Hematopoietic multipotent progenitor cell treated with erythropoietin and hydrocortisone succinate and interleukin-3 and kit ligand, for 15 days (in vitro differentiated cells): ENCODE measurements around the gene NEXN.

ENCODE experiments used
- DNase-seq: peaks from one replicate; pipeline ENCODE4 v3.0.0-alpha.2; 2015; ENCODE audit warnings: low spot score

Gene NEXN

GRCh38 chr1:77888081-77888780 is at the start of gene NEXN:
TSS of gene NEXN (plus strand) at chr1:77888624. CDS start at chr1:77916107, 27,483 bp downstream.
- DNase-seq: no peak

DNA sequence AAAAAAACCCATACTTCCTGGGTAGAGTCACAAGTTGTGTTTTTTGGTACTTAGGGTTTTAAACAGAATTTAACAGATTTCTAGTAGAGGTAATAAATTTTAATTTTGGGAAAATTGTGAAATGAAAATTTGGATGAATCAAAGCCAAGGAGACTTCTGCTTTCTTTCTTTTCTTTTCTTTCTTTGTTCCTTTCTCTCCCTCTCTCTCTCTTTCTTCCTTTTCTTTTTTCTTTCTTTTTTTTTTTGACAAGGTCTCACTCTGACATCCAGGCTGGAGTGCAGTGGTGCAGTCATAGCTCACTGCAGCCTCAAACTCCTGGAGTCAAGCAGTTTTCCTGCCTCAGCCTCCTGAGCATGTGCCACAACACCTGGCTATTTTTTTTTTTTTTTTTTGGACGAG is 46.9 kb upstream of the NEXN start:
- no peak for DNase-seq

- DNase-seq: no peak
Measured at GRCh38 chr1:77845951-77846350, 42.5 kb upstream of the NEXN start.

GRCh38 chr1:77846966-77847365 is 41.5 kb upstream of the NEXN start:
- DNase-seq: no peak

GRCh38 chr1:77847621-77848080 is 40.8 kb upstream of the NEXN start:
- DNase-seq: no peak

DNA sequence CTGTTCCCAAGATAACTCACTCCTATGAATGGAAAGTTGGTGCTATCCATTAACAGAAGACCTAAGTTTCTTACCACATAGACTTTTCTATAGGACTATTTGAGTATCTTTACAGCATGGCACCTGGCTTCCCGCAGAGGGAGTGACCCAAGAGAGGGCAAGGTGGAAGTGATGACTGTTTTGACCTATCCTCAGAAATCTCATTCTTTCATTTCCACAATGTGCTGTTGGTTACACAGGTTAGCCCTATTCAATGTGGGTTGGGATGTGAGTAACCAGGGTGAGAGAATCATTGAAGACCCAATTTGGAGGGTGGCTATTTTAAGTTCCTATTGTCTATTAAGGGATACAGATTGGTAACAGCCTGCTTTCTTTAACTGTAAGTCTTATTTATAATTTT is 38.3 kb upstream of the NEXN start:
- no peak for DNase-seq

GRCh38 chr1:77857552-77857951 is 30.9 kb upstream of the NEXN start:
- DNase-seq: no peak

GRCh38 chr1:77858725-77859124 is 29.7 kb upstream of the NEXN start:
- no peak for DNase-seq

GRCh38 chr1:77859248-77859647 is 29.2 kb upstream of the NEXN start:
- no peak for DNase-seq

- DNase-seq: no peak
Measured at GRCh38 chr1:77866296-77866695, 22.1 kb upstream of the NEXN start.

GRCh38 chr1:77872645-77873044 is 15.8 kb upstream of the NEXN start:
- no peak for DNase-seq

GRCh38 chr1:77873461-77873860 is 15.0 kb upstream of the NEXN start:
- no peak for DNase-seq

- no peak for DNase-seq
Measured at GRCh38 chr1:77874804-77875445, 13.5 kb upstream of the NEXN start.

DNA sequence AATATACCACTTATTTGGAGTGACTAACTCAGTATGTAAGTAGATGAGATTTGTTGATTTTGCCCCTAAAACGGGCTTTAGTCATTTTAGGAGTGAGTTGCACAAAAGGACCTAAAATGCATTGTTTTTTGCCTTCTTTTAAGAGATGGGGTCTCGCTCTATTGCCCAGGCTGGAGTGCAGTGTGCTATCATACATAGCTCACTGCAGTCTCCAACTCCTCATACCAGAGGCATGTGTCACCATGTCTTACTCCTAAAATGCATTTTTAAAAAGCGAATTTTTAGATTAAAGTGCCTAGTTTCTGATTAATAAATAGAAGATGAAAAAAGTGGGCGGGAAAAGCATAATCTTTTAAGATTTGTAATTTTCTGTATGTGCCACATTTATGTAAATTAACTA is 11.5 kb upstream of the NEXN start:
- no peak for DNase-seq

- DNase-seq: no peak
Measured at GRCh38 chr1:77881061-77881460, 7.4 kb upstream of the NEXN start.

- DNase-seq: no peak
Measured at GRCh38 chr1:77882411-77882810, 6.0 kb upstream of the NEXN start.

DNA sequence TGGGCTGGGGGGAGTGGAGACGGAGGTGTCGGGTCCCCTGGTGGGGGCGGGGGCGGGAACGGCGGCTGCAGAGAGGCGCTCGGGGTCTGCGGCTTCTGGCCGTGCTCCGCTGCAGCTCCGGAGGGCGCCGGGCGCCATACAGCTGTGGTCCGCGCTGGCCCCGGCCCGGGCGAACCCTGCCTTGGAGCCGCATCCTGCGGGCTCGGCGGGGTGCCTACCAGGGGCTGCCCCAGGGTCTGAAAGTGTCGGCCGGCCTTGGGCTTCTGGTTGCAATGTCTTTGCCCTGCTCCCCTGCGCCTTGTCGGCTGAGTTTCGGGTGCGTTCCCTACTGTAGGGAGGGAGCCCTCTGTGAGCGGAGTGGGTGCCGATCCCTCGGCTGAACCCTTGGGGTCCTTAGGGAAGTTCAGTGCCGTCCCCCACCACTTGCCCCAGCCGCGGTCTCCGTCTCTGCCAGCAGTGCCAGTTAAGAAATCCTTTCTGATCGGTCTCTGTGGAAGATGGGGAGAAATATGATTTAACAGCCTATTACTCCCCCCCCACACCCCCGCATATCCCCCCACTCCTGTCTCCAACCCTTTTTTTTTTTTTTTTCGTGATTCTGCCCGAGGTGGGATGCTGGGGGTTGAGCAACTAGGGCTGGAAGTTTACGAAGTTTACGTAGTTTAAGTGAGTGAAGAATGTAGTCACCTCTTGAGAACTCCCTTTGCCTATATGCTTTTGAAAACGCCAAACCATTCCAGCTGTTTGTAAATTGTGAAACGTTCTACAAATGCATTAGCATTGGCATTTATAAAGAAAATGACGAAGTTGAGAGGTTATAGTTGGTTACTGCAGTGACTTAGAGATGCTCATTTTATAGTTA is 588 bp downstream of the NEXN start:
- DNase-seq: no peak

DNA sequence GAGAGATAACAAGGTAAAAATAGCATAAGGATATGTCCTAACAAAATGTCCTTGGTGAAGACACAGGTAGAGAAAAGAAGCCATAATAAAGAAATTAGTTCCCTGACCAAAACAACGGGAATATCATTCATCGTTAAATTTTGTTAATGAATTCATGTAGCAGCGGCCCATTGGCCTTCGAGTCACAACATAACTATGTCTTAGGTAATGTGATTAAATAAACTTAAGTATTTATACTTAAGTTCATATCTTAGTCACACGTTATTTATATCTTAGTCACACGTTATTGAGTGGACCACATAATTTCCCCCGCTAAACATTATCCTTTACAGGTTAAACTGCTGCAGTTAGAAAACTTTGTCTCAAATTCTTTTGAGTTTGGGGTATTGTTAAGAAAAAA is 1.2 kb downstream of the NEXN start:
- no peak for DNase-seq

DNA sequence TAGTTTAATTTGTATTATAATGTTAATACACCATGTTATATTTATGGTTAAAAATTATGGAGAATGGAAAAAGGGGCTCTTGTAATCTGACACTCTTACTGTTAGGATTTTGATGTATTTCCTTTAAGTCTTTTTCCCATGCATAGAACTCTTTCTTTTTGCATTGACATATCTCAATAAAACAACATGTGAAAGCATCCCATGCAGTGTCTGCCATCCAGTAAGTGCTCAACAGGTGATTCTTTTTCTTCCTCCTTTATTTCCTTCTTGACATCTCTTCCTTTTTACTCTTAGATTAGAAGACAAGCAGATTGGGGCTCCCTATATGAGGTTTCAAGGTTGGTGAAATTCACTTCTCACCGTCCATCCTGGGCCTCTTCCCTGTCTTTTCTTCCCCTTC is 2.8 kb downstream of the NEXN start:
- DNase-seq: no peak

DNA sequence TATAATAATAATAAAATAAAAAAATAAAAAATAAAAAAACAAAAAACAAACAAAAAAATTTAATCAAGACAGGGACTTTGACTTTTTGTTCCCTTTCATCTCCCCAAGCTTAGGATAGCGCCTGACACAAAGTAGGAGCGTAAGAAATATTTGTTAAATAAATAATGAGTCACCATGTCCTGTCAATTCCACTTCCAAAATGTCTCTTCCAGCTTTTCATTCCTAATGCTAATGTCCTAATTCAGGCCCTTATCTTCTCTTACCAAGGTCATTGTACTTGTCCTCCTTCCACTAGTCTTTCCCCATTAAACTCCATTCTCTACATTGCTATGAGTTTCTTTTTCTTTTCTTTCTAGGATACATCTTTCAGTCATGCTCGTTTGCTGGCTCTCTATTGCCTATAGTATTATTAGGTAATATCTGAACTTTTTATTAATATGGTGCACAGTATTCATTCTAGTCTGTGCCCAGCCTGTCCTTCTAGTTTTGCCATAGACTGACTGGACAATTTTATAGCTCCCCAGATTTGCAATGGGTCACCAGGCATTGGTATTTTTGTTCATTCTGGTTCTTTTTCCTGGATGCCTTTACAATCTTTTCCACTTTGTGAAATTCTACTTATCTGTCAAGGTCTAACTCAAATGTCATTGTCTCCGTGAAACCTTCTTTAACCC is 11.4 kb downstream of the NEXN start:
- no peak for DNase-seq

GRCh38 chr1:77900687-77901293 is 12.4 kb downstream of the NEXN start:
- DNase-seq: no peak

DNA sequence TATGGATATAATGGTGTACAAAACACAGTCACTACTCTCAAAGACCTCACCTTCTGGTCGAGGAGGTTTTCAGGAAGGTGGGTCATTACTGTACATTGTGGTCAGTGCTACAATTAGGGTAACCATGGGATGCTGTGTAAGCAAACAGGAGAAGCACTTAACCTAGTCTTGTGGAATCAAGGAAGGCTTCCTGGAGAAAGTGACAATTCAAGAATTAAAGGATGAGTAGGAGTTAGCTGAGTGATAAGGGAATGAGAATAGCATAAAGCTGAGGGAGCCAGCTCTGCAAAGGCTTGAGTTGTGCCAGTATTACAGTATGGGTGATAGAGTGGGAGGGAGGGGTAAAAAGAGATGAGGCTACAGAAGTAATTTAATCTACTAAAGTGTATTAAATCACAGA is 17.2 kb downstream of the NEXN start:
- DNase-seq: no peak
